HL-60 (cell line): ENCODE results near the gene SLC17A5.
"Not testable (repeated sequence)": the region's sequence is repeated elsewhere in the genome, so short reads cannot be mapped to it uniquely, and the experiment has no call there.

Source experiments
- DNase-seq, 2 experiments: peaks; one replicate each; pipeline ENCODE4 v3.0.0-alpha.2; 2010 to 2020; ENCODE audit warnings: low read depth in 1 of 2, low spot score in 1 of 2
- H3K27ac ChIP-seq: fragments of 250-450 bp; sonication (Bioruptor Pico); replicated peaks from 2 replicates; pipeline ENCODE4 v1.5.1; 2020; ENCODE audit warnings: mild to moderate bottlenecking, moderate library complexity
- H3K27me3 ChIP-seq: fragments of 250-450 bp; sonication (Bioruptor Pico); 2 replicates; pipeline ENCODE4 v1.5.1; 2021; ENCODE audit warnings: mild to moderate bottlenecking, moderate library complexity; ENCODE audit not compliant: insufficient read depth, poor library complexity, severe bottlenecking
- H3K4me3 ChIP-seq: replicated peaks from 2 replicates; pipeline ENCODE4 v1.5.1; 2011; ENCODE audit warnings: mild to moderate bottlenecking, control low read depth, low read length; ENCODE audit not compliant: insufficient read depth
- CTCF ChIP-seq: IDR thresholded peaks from one replicate; pipeline ENCODE4 v1.5.1; 2011; ENCODE audit warnings: low read length, control low read depth, inconsistent platforms; ENCODE audit not compliant: insufficient read depth
- GABPA ChIP-seq: IDR thresholded peaks from 2 replicates; pipeline ENCODE4 v1.6.1; 2012; ENCODE audit warnings: low read depth
- POLR2AphosphoS5 ChIP-seq: IDR thresholded peaks from 2 replicates; pipeline ENCODE4 v1.6.1; 2012; ENCODE audit warnings: low read depth
- REST ChIP-seq: IDR thresholded peaks from 2 replicates; pipeline ENCODE4 v1.6.1; 2012; ENCODE audit warnings: low read depth; ENCODE audit not compliant: insufficient replicate concordance
- SPI1 ChIP-seq: IDR thresholded peaks from 2 replicates; pipeline ENCODE4 v1.6.1; 2012; ENCODE audit warnings: low read depth, mild to moderate bottlenecking, borderline replicate concordance

SLC17A5 gene

GRCh38 chr6:73560853-73561407 lies 92.9 kb downstream of the SLC17A5 start:
- Histone ChIP-seq H3K27ac (no peak overlapping the region), H3K4me3 (no peak overlapping the region), H3K27me3 (no peaks in the 10 kb centered on the region)
- no peak for DNase-seq
- TF ChIP-seq REST (no peak), POLR2AphosphoS5 (no peak), GABPA (no peak)

DNA sequence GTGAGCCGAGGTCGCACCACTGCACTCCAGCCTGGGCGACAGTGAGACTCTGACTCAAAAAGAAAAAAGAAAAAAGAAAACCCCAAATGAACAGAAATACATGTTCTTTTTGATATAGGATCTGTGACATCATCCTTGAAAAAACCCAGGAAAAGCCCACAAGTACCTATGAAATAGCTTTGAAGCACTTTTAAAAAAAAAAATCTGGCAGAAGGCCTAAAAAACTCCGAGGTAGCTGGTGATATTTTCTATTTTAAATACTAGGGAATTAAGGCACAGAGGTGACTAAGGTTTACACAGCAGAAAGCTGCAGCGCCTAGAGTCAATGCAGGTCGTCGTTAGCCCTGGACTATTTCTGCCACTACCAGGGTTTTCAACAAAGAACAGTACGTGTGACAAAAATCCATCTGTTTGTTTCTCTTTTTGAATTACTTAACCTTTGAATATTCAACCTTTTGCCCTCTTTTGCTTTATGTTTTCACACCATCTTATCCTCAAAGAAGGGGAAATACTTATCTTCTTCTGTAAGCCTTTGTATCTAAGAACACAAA lies 93.5 kb downstream of the SLC17A5 start:
- no peaks in the 10 kb centered on the region for H3K27me3 ChIP-seq
- no peak overlapping the region for H3K4me3 ChIP-seq
- TF ChIP-seq GABPA = no peak
- no peak for TF ChIP-seq CTCF
- no peak overlapping the region for H3K27ac ChIP-seq
- no peak for DNase-seq

DNA sequence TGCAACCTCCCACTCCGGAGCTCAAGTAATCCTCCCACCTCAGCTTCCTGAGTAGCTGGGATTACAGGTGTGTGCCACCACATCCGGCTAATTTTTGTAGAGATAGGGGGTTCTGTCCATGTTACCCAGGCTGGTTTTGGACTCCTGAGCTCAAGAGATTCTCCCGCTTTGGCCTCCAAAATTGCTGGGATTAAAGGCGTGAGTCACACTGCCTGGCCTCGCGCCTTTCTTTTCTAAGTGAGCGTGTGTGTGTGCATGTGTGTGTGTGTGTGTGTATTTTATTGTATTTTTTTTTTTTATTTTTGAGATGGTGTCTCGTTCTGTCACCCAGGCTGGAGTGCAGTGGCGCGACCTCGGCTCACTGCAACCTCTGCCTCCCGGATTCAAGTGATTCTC lies 94.4 kb downstream of the SLC17A5 start:
- H3K4me3 ChIP-seq, H3K27me3 ChIP-seq, H3K27ac ChIP-seq, DNase-seq: not testable (repeated sequence)

DNA sequence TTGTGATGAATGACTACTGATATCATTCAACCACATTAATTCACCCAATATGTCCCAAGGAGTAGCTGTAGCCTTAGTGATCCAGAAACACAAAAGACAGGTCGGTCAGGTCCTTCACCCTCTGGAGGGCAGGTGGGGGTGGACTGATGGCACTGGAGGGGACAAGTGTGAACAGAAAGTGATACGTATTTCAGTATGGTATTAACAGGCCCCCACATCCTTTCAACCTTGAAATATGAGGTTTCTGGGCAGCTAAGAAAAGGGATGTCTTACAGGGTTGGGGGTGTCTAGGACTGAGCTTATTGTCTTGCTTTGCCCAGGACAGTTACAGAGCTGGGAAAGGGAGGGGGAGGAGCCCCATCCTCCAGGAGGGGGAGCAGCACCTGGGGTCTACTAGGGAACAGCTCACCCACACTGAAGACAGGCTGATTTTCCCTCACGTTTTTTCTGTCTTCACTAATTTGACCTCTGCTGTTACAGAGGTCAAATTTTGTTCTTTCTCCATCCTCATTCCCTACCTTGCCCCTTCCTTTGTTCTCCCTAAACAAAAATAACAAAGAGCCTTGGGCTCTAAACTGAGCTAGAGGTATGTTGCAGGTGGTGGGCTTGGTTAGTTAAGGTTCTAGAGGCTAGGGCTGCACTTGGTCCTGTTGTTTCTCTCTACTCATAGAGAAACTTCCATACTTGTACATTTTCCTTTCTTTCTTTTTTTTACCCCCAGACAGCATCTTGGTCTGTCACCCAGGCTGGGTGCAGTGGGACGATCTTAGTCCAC lies 95.0 kb downstream of the SLC17A5 start:
- TF ChIP-seq POLR2AphosphoS5 (no peak), GABPA (no peak)
- H3K27me3 ChIP-seq = no peaks in the 10 kb centered on the region
- no peak for DNase-seq

GRCh38 chr6:73556836-73557235 lies 97.0 kb downstream of the SLC17A5 start:
- H3K27ac ChIP-seq = no peak overlapping the region
- no peak for DNase-seq
- TF ChIP-seq SPI1 (no peak), REST (no peak), GABPA (no peak), POLR2AphosphoS5 (no peak), CTCF (no peak)
- no peak overlapping the region for H3K4me3 ChIP-seq
- H3K27me3 ChIP-seq = no peaks in the 10 kb centered on the region

More for the DNA sequence above, 95.0 kb downstream of the SLC17A5 start:
- Histone ChIP-seq H3K4me3 (no peak overlapping the region), H3K27ac (no peak overlapping the region)

DNA sequence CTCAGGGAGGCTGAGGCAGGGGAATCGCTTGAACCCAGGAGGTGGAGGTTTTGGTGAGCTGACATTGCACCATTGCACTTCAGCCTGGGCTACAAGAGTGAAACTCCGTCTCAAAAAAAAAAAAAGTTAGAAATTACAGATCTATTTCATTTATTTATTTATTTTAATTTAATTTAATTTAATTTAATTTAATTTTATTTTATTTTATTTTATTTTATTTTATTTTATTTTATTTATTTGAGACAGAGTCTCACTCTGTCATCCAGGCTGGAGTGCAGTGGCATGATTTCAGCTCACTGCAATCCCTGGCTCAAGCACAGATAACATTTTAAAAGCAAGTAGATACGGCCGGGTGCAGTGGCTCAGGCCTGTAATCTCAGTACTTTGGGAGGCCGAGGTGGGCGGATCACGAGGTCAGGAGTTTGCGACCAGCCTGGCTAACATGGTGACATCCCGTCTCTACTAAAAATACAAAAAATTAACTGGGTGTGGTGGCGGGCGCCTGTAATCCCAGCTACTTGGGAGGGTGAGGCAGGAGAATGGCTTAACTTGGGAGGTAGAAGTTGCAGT lies 98.3 kb downstream of the SLC17A5 start:
- H3K27ac ChIP-seq, H3K27me3 ChIP-seq, DNase-seq, H3K4me3 ChIP-seq: not testable (repeated sequence)

GRCh38 chr6:73551115-73551514 lies 102.7 kb downstream of the SLC17A5 start:
- H3K27me3 ChIP-seq, DNase-seq, H3K4me3 ChIP-seq, H3K27ac ChIP-seq: not testable (repeated sequence)
